ENCODE measurements around the gene CR2.
A peak's percentile ranks its signal among the peaks of the same experiment; 100 is the strongest.
"Not testable (repeated sequence)": the region's sequence is repeated elsewhere in the genome, so short reads cannot be mapped to it uniquely, and the experiment has no call there.

Gene CR2

DNA sequence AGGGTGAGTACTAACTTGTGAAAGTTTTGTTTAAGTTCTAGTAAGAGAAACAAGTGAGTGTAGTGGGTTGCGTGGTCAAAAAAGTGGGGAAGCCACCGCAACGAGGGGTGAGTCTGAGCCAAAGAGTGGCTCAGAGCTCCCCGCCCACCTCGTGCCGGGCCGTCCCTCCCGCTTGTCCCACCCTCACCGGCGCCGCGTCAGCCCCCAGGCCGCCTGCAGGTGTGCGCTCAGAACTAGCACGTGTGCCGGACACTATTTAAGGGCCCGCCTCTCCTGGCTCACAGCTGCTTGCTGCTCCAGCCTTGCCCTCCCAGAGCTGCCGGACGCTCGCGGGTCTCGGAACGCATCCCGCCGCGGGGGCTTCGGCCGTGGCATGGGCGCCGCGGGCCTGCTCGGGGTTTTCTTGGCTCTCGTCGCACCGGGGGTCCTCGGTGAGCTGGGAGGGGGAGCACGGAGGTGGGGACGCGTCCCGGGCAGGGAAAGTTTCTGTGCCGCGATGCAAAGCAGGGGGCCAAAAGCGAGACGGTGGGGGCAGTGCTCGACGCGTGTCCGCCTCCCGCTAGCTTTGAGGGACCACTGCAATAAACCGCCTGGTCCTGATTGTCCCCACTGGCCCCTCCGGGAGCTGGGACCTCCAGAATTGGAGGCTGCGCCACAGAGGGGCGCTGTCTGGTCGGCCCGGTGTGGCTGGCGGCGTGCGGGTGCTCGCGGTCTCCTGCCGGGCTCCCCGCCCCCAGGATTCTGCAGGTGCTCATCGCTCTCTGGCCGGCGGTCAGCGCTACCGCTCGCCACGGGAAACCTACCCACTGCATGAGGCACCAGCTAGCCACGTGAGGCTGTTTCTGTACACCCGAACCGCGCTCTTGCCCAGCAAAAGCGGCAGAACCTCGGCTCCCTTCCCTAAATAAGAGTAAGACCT lies at the start of gene CR2:
TSS of gene CR2 (plus strand) at position 283 of the 919 bp plus-strand sequence. CDS start at position 374, 91 bp downstream.
- DNase-seq (ENCODE audit: extremely low spot score, insufficient read length, low read depth): peak; percentile 32
- FAIRE-seq: peak; percentile 71

DNA sequence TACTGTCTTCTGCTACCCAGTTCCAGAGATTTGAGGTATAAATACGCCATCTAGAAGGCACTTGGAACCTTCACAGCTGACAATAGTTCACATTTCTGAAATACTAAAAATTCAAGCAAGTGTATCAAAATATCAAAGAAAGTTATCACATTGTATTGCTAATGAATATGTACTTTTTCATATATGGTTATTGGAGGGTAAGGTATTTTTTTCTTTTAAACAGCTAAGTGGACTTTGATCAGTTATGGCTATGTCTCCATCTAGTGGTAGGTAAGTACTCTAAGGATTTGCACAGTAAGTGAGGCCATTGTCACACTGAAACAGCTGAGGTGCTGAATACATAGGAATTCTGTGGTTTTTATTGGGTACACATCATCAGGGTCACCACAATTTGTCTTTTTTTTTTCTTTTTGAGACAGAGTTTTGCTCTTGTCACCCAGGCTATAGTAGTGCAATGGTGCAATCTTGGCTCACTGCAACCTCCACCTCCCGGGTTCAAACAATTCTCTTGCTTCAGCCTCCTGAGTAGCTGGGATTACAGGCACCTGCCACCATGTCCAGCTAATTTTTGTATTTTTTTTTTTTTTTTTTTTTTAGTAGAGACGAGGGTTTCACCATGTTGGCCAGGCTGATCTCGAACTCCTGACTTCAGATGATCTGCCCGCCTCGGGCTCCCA lies 49.1 kb upstream of the CR2 start:
- FAIRE-seq (peak; percentile 85), DNase-seq (ENCODE audit: extremely low spot score, insufficient read length, low read depth) (no peak)

DNA sequence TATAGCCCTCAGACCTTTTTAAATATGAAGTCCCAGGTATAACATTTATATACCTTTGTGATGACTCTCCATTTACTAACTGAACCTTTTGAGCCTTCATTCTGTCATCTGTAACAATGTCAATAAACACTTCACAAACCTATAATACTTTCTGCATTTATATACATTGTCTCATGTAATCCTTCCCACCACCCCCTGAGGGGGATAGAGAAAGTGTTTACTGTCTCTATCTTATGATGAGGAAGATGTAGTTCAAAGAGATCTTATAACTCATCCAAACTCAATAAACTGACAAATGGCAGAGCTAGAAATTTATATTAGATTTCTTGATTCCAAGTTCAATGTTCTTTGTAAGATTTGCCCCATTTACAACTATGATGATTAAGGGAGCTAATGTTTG lies 48.3 kb upstream of the CR2 start:
- DNase-seq (ENCODE audit: extremely low spot score, insufficient read length, low read depth): no peak
- no peak for FAIRE-seq

DNA sequence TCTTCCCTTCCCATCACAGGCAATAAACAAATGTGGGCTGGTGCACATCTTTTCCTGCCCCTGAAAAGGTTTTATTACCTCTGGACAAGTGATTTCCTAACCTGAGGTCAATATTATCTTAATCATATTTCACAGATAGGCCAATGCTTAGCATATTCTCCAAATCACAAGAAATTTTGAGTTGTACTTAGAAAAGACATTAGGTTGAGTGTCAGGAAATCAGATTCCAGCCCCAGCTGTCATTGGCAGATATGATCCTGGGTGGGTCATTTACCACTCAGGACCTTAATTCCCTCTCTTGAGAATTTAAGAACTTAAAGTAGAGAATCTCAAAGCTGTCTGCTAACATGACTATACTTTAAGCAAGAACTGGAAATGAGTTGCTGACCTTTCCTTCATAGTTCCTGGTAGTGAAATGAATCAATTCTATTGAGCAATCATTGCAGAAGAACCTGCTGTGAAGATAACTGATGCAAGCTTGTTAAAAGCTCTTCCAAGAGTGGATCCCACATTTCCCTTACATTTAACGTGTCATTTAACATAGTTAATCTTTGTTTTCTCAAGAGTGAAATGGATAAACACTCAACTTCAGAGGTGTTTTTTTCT lies 46.4 kb upstream of the CR2 start:
- DNase-seq (ENCODE audit: extremely low spot score, insufficient read length, low read depth) (no peak), FAIRE-seq (peak; percentile 26)

DNA sequence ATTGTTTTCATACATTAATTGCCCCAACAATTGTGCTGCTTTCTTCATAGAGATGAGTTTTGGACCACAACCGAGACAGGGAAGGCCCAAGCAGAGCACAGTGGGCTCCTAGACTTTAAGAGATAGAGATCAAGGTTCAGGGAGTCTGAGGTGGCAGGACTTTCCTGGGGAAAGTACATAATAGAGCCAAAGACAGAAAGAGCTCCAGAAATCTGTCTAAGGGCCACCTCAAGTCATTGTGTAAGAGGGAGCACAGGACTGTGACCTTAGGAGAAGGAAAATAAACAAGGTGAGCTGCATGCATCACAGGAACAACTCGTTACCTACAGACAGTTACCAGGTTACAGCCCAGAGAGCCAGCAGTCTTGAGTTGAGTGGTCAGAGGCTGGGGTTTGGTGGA lies 41.3 kb upstream of the CR2 start:
- DNase-seq (ENCODE audit: extremely low spot score, insufficient read length, low read depth): no peak
- FAIRE-seq: peak; percentile 74

DNA sequence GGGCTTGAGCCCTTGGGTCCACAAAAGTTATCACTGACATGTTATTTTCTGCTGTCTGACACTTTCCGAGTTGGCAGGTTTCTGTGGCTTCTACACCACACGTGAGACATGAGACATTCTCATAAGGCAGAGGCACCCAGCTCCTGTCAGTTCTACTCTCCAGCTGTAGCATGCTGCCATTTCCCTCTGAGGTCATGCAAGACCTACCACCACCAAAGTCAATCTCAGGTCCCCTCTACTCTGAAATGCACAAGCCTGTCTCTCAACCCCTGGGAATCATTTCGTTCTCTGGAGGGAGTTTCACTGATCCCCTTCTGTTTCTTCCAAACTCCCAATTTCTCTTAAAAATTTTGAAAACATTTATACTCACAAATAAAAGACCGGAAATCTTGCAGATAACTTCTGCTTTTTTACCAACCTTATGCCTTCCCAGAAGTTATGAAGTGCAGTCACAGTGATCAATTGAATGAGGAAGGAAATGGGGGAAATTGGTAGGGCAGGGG lies 39.5 kb upstream of the CR2 start:
- DNase-seq (ENCODE audit: extremely low spot score, insufficient read length, low read depth): peak; percentile 56
- FAIRE-seq: peak; percentile 100

DNA sequence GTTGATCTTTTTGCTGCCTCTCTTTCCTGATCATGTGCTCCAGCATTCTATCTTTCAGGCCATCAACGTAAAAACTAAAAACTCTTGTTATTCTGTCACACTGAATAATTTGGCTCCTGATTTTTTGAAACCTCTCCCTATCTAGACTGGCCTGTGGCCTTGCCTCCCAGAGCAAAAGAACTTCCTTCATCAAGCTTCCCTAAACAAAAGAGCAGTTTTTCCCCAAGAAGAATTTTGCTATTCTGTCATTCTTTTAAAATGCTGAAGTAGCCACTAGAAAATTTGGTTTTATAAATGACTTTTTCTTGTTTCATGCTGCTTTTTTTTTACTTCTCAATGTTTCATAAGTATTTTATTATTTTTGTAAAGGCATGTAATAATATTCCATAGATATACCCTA lies 37.1 kb upstream of the CR2 start:
- no peak for FAIRE-seq
- no peak for DNase-seq (ENCODE audit: extremely low spot score, insufficient read length, low read depth)

DNA sequence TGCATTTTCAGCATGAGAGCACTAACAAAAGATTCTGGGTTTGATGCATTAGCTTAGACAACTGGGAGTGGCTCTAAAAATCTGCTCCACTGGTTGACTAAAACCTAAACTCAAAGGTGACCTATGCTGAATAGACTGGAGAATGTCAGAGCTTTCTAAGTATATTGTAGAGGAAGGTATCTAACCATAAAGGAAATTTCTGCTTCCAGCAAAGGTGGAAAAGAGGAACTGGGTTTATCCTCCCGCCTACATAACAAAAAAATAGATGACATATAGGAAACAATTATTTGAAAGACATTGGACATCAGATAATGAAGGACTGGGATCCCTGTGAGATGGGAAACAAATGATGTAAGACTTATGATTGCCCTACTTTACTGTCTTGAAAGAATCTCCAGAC lies 35.8 kb upstream of the CR2 start:
- DNase-seq (ENCODE audit: extremely low spot score, insufficient read length, low read depth) (no peak), FAIRE-seq (no peak)

DNA sequence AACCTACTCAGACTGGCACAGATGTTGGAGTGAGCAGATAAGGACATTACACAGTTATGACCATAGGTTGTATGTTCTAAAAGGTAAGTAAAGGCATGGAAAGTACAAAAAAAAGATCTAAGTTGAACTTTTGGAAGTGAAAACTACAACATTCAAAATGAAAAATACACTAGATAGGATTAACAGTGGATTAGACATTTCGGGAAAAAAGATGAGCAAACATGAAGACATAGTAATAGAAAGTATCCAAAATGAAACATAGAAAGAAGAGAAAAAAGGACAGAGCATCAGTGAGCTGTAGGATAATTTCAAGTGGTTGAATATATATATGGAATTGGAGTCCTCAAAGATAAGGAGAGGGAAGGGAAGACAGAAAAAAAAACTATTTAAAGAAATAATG lies 34.0 kb upstream of the CR2 start:
- no peak for DNase-seq (ENCODE audit: extremely low spot score, insufficient read length, low read depth)
- no peak for FAIRE-seq

DNA sequence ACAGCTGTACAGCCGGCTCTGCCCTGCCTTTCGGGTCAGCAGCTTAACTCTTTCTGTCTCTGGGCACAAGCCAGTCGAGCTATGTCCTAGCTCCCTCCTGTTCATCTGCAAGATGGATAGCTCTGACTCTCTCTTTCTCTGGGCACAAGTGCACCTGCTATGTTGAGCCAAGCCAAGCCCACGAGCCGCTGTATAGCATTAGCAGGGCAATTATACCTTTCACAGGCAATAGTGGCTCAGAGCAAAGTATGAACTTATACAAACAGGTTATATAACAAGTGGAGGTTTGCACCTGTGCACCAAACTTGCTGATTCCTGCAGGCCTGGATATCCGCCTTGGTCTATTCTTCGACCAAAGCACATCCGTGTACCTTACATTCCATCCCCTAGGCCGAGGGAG lies 33.0 kb upstream of the CR2 start:
- FAIRE-seq: no peak
- no peak for DNase-seq (ENCODE audit: extremely low spot score, insufficient read length, low read depth)

DNA sequence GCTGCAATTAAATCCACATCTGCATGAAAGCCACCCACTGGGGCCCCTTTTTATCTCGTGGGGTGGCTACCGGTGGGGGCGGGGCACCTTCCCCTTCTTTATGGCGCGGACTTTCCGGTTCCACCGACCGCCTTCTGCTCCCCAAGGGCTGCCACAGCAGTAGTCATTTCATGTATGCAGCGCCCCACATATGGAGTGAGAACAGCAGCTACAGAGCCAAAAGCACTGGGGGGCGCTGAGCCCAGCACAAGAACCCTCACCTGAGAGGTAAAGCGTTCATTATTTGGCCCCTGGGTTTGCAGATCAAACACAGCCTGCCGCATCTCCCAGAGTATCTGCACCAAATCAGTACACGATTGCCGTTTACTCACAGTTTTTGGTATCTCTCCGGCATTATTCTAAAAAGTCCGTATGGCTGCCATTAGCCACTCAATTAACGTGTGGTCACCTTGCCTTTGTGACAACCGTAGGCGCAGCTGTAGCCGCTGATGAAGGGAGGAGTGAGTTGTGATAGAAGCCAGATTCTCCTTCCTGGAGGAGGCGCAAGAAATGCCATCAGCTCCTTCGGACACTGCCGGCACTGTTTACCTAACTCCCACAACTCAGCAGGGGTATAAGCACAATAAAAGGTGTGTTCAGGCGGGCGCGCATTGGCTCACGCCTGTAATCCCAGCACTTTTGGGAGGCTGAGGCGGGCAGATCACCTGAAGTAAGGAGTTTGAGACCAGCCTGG lies 30.4 kb upstream of the CR2 start:
- DNase-seq (ENCODE audit: extremely low spot score, insufficient read length, low read depth) (no peak), FAIRE-seq (peak; percentile 5)

DNA sequence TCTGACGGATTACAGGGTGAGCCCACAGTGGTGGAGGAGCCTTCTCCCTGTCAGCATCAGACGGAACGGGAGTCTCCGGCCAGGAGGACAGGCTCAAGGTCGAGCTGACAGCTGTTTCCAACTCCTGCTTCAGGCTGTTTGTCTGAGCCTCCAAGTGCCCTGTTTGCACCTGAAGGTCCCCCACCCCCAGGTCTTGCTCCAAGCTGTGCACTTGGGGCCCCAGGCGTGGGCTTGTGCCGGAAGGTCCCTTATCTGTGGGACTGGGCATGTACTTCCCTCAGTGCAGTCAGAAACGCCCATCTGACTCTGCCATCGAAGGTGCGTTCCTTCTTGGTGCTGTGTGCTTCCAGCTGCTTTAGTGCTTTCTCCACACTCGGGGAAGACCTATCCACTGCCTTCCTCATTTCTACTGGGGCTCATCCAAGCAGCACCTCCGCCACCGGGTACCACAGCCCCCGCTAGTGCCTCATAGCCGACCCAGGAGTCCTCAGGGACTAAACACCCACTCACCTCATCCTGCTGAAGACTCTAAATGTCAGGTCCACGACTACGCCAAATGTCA lies 29.5 kb upstream of the CR2 start:
- peak; percentile 56 for FAIRE-seq

DNA sequence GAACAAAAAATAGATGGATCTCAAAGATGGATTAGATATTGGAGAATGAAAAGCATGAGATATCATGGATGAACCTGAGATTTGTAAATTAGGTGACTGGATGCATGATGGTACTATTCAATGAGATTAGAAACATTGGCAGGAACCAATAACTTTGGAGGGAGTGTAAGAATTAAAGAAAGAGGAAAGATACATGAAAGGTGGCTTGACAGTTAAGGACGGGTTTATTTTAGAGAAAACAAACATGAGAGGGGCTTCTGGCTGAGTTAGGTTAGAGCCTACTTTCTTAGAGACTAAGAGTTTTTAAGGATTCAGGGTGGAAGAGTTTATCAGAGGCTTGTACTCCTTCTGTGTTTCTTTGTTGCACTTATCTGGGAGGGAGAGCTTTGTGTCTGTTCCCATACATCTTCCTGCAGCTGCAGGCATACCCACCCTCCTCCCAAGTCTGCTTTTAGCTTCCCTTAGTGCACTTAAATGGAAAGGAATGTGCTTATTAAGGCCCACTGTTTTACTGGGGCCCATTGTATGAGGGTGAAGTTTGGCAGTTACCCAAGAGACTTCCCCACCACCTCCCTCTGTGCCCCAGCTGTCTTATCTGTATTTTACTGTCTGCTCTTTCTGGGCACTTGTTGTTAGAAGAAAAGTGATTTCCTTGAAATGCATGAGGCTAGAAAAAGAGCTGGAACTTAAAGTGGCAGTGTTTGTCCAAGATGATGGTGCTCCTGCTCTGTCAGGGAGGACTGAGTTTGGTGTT lies 26.1 kb upstream of the CR2 start:
- no peak for FAIRE-seq
- no peak for DNase-seq (ENCODE audit: extremely low spot score, insufficient read length, low read depth)

More for the DNA sequence above, 29.5 kb upstream of the CR2 start:
- no peak for DNase-seq (ENCODE audit: extremely low spot score, insufficient read length, low read depth)

DNA sequence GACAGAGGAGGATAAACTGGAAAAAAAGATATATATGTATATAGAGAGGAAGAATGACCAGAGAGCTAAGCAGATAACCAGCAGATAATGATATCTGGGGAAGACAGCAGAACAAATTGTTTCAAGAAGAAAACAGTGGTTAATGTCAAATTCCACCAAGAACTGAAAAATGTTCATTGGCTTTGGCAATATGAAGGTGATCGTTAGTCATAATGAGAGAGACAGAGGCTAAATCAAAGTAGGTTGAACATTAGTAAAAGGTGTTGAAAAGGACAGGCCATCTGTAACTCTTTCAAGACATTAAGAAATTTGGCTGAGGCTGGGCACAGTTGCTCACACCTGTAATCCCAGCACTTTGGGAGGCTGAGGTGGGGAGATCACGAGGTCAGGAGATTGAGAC lies 25.3 kb upstream of the CR2 start:
- FAIRE-seq (peak; percentile 70), DNase-seq (ENCODE audit: extremely low spot score, insufficient read length, low read depth) (no peak)

DNA sequence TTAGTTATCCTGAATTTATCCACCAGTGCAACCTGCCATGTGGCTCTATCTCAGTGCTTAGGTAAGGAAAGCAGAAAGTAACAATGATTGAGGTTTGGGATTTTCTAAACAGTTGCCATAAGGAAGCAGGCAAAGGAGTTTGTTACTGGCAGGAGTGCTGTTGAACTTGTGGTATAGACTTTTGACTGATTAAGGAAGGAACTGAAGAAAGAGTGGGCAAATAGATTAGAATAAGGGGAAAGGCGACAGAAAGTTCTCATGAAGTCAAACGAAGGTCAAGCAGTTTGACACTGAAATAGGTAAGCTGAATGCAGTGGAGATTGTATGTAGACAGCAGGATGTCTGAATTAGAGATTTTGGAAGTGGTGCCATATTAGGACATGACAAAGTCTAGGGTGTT lies 24.2 kb upstream of the CR2 start:
- DNase-seq (ENCODE audit: extremely low spot score, insufficient read length, low read depth) (no peak), FAIRE-seq (peak; percentile 84)

DNA sequence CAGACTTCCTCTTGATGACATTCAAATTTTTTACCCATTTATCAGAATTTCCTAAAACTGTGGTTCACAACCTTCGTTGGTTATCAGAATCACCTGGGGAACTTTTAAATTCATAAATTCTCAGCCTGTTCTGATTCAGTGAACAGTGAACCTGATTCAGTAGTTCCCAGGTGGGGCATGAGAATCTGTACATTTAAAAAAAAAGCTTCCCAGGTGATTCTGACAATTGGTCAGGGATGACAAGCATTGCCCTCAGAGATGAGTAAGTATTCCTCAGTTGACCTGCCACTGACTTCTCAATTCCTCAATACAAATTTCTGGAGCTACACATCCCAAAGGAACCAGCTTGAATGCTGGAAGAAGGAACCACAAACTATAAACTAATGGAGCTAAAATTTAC lies 23.5 kb upstream of the CR2 start:
- DNase-seq (ENCODE audit: extremely low spot score, insufficient read length, low read depth): no peak

DNA sequence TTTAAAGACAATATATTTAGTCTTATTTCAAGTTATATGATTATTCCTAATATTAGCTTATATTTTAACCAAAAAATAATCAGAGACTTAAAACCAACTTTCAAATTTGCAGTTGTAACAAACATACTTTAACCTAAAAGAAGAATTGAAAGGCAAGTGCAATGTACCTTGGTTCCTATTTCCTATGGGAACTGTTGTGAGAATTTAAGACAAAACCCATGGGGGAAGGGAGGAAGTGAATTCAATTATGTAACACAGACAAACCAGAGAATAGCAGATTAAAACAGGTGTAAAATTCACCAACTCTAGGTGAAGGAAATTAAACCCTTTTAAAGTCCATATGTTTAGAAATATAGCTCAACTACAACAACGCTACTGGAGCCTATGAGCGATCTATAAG lies 22.6 kb upstream of the CR2 start:
- DNase-seq (ENCODE audit: extremely low spot score, insufficient read length, low read depth): no peak
- FAIRE-seq: peak; percentile 67

More for the DNA sequence above, 23.5 kb upstream of the CR2 start:
- FAIRE-seq: no peak

DNA sequence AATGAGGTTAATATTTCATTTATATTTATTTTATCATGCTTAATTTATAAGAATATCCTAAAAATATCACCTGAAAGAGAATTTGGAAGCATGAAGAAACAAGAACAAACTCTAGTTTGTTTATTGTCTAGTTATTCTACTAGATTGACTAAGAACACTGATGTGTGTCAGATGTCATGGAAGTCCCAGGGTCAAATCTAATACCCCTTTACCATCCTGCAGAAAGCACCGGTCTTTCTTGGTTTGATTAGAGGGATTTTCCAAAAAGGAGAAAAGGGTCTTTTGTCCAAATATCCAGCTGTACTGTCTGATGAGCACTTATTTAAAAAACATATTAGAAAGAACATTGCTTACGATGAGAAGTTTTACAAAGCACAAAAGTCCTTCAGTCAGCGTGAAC lies 20.7 kb upstream of the CR2 start:
- DNase-seq (ENCODE audit: extremely low spot score, insufficient read length, low read depth) (no peak), FAIRE-seq (no peak)

DNA sequence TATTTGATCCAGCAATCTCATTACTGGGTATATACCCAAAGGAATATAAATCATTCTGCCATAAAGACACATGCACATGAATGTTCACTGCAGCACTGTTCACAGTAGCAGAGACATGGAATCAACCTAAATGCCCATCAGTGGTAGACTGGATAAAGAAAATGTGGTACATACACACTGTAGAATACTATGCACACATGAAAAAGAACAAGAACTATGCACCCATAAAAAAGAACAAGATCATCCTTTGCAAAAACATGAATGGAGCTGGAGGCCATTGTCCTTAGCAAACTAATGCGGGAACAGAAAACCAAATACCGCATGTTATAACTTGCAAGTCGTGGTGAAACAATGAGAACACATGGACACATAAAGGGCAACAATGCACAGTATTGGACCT lies 17.4 kb upstream of the CR2 start:
- not testable (repeated sequence) for FAIRE-seq; DNase-seq (ENCODE audit: extremely low spot score, insufficient read length, low read depth)

All from GM18507 (cell line).